ENCODE measurements around the gene MIA. TPM values are rescaled to one million over a fixed set of nuclear protein-coding genes. Genes with fewer than 3 reads are reported as not detected.

MIA gene
- total and polyA plus RNA-seq, 2 of the 8 experiments (the other 6 are each of a cell fraction or from before 2014, with no cell fraction given), result not detected

- TF ChIP-seq CHD7 (IDR thresholded peaks at IDR 0.05; ENCODE audit: insufficient replicate concordance, low read length) (no peak), CREB1 (IDR thresholded peaks at IDR 0.05) (no peak), EP300 (IDR thresholded peaks at IDR 0.05; ENCODE audit: borderline replicate concordance in 1 of 2, low read depth in 2 of 2, low read length in 2 of 2) (no peak), SRF (IDR thresholded peaks at IDR 0.05; ENCODE audit: low read depth, low read length) (no peak), BRCA1 (IDR thresholded peaks at IDR 0.05; ENCODE audit: low read depth, low read length) (no peak), CHD2 (IDR thresholded peaks at IDR 0.05; ENCODE audit: low read length) (no peak)
These were observed 28.0 kb downstream of the MIA start (continued) for GRCh38 chr19:40803170-40803856.

Data from H1 (cell line).